Measurements from ENCODE around the gene TMEM221. TPM values are rescaled to one million over a fixed set of nuclear protein-coding genes. Genes with fewer than 3 reads are reported as not detected.

The TMEM221 gene
- total and polyA plus RNA-seq, 9 of the 15 experiments (the other 6 are each of a cell fraction or from before 2014, with no cell fraction given) = 0.06 to 0.35 TPM; not detected in 7

DNA sequence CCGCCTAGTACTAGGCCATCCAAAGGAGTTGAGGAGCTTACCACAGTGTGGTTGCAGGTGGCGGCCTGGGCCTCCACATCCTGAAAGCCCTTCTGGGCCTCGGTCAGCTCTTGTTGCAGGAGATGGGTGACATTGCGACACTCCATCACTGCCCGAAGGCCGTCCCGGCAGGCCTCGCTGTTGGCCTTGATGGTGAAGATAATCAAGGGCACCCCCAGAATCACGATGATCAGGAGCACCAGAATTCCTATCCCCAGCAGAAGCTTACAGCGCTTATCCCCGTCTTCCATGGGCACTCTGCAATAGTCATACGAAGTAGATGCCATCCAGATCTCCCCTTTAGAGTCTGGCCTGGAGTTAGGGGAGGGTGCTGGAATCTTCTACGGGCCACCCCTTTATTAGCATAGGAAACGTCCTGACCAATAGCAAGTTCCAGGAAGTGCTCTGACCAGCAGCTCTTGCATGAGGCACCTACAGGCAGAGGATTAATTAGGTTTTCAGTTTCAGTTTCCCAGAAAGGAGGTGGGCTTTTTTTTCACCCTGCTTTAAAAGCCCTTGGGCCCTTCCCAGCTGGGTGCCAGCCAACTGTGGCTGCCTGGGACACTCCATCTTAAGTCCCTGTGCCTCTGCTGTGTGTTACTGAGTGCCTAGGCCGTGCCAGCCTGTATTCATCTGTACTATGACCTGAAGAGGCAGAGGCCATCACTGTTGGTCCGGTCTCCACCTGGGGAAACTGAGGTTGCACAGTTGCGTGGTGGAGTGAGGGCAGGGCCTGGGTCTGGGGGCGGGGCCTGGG, 43.0 kb downstream of the TMEM221 start, which contains the start of gene BST2 (continued):
- no peak for TF ChIP-seq KLF13 (tag; IDR thresholded peaks at IDR 0.05; ENCODE audit: borderline replicate concordance, low read depth)
- TF ChIP-seq KDM4B (IDR thresholded peaks at IDR 0.05; ENCODE audit: borderline replicate concordance in 2 of 2, low read depth in 1 of 2) = no peak; a peak in 1 of 4 replicates
- TF ChIP-seq U2AF2 (optimal IDR thresholded peaks at IDR 0.05; ENCODE audit: low read depth, low read length) = no peak
- TF ChIP-seq MCM2 (IDR thresholded peaks at IDR 0.05; ENCODE audit: low read depth) = no peak
- no peak for TF ChIP-seq RNF219 (CRISPR knock-in tag; IDR thresholded peaks at IDR 0.05)
- no peak for TF ChIP-seq RBM34 (IDR thresholded peaks at IDR 0.05; ENCODE audit: borderline replicate concordance, insufficient read depth, low read length)
- TF ChIP-seq SIX5 (IDR thresholded peaks at IDR 0.05; ENCODE audit: borderline replicate concordance in 1 of 2, insufficient read depth in 1 of 2, low read depth in 1 of 2, low read length in 2 of 2) = no peak
- no peak for TF ChIP-seq IRF2 (CRISPR knock-in tag; IDR thresholded peaks at IDR 0.05)
- TF ChIP-seq, protein P1, sequence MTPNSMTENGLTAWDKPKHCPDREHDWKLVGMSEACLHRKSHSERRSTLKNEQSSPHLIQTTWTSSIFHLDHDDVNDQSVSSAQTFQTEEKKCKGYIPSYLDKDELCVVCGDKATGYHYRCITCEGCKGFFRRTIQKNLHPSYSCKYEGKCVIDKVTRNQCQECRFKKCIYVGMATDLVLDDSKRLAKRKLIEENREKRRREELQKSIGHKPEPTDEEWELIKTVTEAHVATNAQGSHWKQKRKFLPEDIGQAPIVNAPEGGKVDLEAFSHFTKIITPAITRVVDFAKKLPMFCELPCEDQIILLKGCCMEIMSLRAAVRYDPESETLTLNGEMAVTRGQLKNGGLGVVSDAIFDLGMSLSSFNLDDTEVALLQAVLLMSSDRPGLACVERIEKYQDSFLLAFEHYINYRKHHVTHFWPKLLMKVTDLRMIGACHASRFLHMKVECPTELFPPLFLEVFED (CRISPR knock-in tag; conservative IDR thresholded peaks at IDR 0.05) = no peak
- no peak for TF ChIP-seq SNIP1 (IDR thresholded peaks at IDR 0.05; ENCODE audit: low read depth)
- TF ChIP-seq HLTF (IDR thresholded peaks at IDR 0.05) = no peak
- TF ChIP-seq ZNF695 (CRISPR knock-in tag; IDR thresholded peaks at IDR 0.05) = no peak
- TF ChIP-seq TFAM (CRISPR knock-in tag; conservative IDR thresholded peaks at IDR 0.05) = no peak
- TF ChIP-seq L3MBTL2 (IDR thresholded peaks at IDR 0.05) = 0 out of 2 replicates have a peak, but pooled peaks have one; percentile 51
- TF ChIP-seq XRCC3 (IDR thresholded peaks at IDR 0.05) = no peak
- no peak for TF ChIP-seq DEAF1 (CRISPR knock-in tag; IDR thresholded peaks at IDR 0.05)
- no peak for TF ChIP-seq ZNF217 (CRISPR knock-in tag; IDR thresholded peaks at IDR 0.05)
- no peak for TF ChIP-seq MAFF (IDR thresholded peaks at IDR 0.05; ENCODE audit: low read length)
- TF ChIP-seq MCM3 (IDR thresholded peaks at IDR 0.05) = no peak
- TF ChIP-seq CEBPZ (IDR thresholded peaks at IDR 0.05; ENCODE audit: borderline replicate concordance, low read depth, low read length) = no peak

Measured in K562 (cell line).